ENCODE data around the gene KRTAP20-2. TPM values are rescaled to one million over a fixed set of nuclear protein-coding genes. Genes with fewer than 3 reads are reported as not detected.

Gene KRTAP20-2
- total RNA-seq (not detected), total RNA-seq (0 reads per million in 2 donors)

GRCh38 chr21:30634906-30635305 lies at the start of gene KRTAP20-2:
Gene KRTAP20-2, plus strand, starts transcription at chr21:30635206. Its CDS starts 58 bp downstream, at chr21:30635264.
- DNase-seq (no peak), ATAC-seq (no peak)
- no peaks in the 10 kb centered on the region for H3K36me3 Mint-ChIP-seq (ENCODE audit: low read depth)
- no peak within 1 kb of the TSS for H3K4me3 Mint-ChIP-seq
- H3K9me3 ChIP-seq (ENCODE audit: control insufficient read depth, low read length, poor library complexity, severe bottlenecking) = no peaks in the 10 kb centered on the region
- H3K4me1 Mint-ChIP-seq = no peaks in the 10 kb centered on the region
- no peak within 1 kb of the TSS for H3K27ac Mint-ChIP-seq
- H3K27me3 Mint-ChIP-seq = no peaks in the 10 kb centered on the region

GRCh38 chr21:30590297-30590696 lies 44.7 kb upstream of the KRTAP20-2 start, which contains the start of gene KRTAP22-2:
Gene KRTAP22-2, minus strand, starts transcription at chr21:30590397.
- DNase-seq = no peak
- ATAC-seq = no peak
- H3K27me3 Mint-ChIP-seq = no peaks in the 10 kb centered on the region
- no peak within 1 kb of the TSS for H3K27ac Mint-ChIP-seq
- no peak within 1 kb of the TSS for H3K4me3 Mint-ChIP-seq
- H3K4me1 Mint-ChIP-seq = no peaks in the 10 kb centered on the region
- H3K36me3 Mint-ChIP-seq (ENCODE audit: low read depth) = no peaks in the 10 kb centered on the region
- H3K9me3 ChIP-seq (ENCODE audit: control insufficient read depth, low read length, poor library complexity, severe bottlenecking) = no peaks in the 10 kb centered on the region

- H3K36me3 Mint-ChIP-seq (ENCODE audit: low read depth) = no peaks in the 10 kb centered on the region
- no peak within 1 kb of the TSS for H3K27ac Mint-ChIP-seq
- H3K4me1 Mint-ChIP-seq = no peaks in the 10 kb centered on the region
- DNase-seq = no peak
- no peaks in the 10 kb centered on the region for H3K9me3 ChIP-seq (ENCODE audit: control insufficient read depth, low read length, poor library complexity, severe bottlenecking)
- no peak for ATAC-seq
- H3K4me3 Mint-ChIP-seq = no peak within 1 kb of the TSS
- no peaks in the 10 kb centered on the region for H3K27me3 Mint-ChIP-seq
Measured at GRCh38 chr21:30592140-30592539, 42.9 kb upstream of the KRTAP20-2 start, which contains the start of gene KRTAP6-3. Gene KRTAP6-3, plus strand, starts transcription at chr21:30592440. Its CDS starts 6 bp downstream, at chr21:30592446.

GRCh38 chr21:30598802-30599201 lies 36.2 kb upstream of the KRTAP20-2 start, which contains the start of gene KRTAP6-2:
Gene KRTAP6-2, minus strand, starts transcription at chr21:30598902. Its CDS starts 28 bp downstream, at chr21:30598874.
- no peak within 1 kb of the TSS for H3K27ac Mint-ChIP-seq
- no peak within 1 kb of the TSS for H3K4me3 Mint-ChIP-seq
- ATAC-seq (no peak), DNase-seq (no peak)
- no peaks in the 10 kb centered on the region for H3K27me3 Mint-ChIP-seq
- no peaks in the 10 kb centered on the region for H3K36me3 Mint-ChIP-seq (ENCODE audit: low read depth)
- no peaks in the 10 kb centered on the region for H3K9me3 ChIP-seq (ENCODE audit: control insufficient read depth, low read length, poor library complexity, severe bottlenecking)
- no peaks in the 10 kb centered on the region for H3K4me1 Mint-ChIP-seq

GRCh38 chr21:30600787-30601186 lies 34.2 kb upstream of the KRTAP20-2 start, which contains the start of gene KRTAP22-1:
Gene KRTAP22-1, plus strand, starts transcription at chr21:30601087.
- Mint-ChIP-seq H3K27ac (no peak within 1 kb of the TSS), H3K36me3 (ENCODE audit: low read depth) (no peaks in the 10 kb centered on the region), H3K4me1 (no peaks in the 10 kb centered on the region), H3K27me3 (no peaks in the 10 kb centered on the region), H3K4me3 (no peak within 1 kb of the TSS)
- no peak for ATAC-seq
- no peak for DNase-seq
- H3K9me3 ChIP-seq (ENCODE audit: control insufficient read depth, low read length, poor library complexity, severe bottlenecking) = no peaks in the 10 kb centered on the region

GRCh38 chr21:30605968-30606367 lies 29.0 kb upstream of the KRTAP20-2 start:
- H3K27me3 Mint-ChIP-seq = no peaks in the 10 kb centered on the region

GRCh38 chr21:30612132-30612531 lies 22.9 kb upstream of the KRTAP20-2 start:
- H3K4me1 Mint-ChIP-seq = no peaks in the 10 kb centered on the region
- no peak for DNase-seq
- no peak for ATAC-seq
- H3K4me3 Mint-ChIP-seq = no peak overlapping the region
- no peaks in the 10 kb centered on the region for H3K9me3 ChIP-seq (ENCODE audit: control insufficient read depth, low read length, poor library complexity, severe bottlenecking)
- no peaks in the 10 kb centered on the region for H3K27me3 Mint-ChIP-seq
- no peak overlapping the region for H3K27ac Mint-ChIP-seq
- H3K36me3 Mint-ChIP-seq (ENCODE audit: low read depth) = no peaks in the 10 kb centered on the region

More at GRCh38 chr21:30605968-30606367, 29.0 kb upstream of the KRTAP20-2 start:
- no peaks in the 10 kb centered on the region for H3K9me3 ChIP-seq (ENCODE audit: control insufficient read depth, low read length, poor library complexity, severe bottlenecking)
- Mint-ChIP-seq H3K36me3 (ENCODE audit: low read depth) (no peaks in the 10 kb centered on the region), H3K4me3 (no peak overlapping the region), H3K4me1 (no peaks in the 10 kb centered on the region), H3K27ac (no peak overlapping the region)
- ATAC-seq (no peak), DNase-seq (no peak)

- ATAC-seq (no peak), DNase-seq (no peak)
- Mint-ChIP-seq H3K27me3 (no peaks in the 10 kb centered on the region), H3K27ac (no peak within 1 kb of the TSS), H3K4me3 (no peak within 1 kb of the TSS), H3K36me3 (ENCODE audit: low read depth) (no peaks in the 10 kb centered on the region), H3K4me1 (no peaks in the 10 kb centered on the region)
- H3K9me3 ChIP-seq (ENCODE audit: control insufficient read depth, low read length, poor library complexity, severe bottlenecking) = no peaks in the 10 kb centered on the region
Measured at GRCh38 chr21:30613836-30614235, 21.2 kb upstream of the KRTAP20-2 start, which contains the start of gene KRTAP6-1. Gene KRTAP6-1, minus strand, starts transcription at chr21:30613930. Its CDS starts 26 bp downstream, at chr21:30613904.

- no peaks in the 10 kb centered on the region for H3K36me3 Mint-ChIP-seq (ENCODE audit: low read depth)
- no peaks in the 10 kb centered on the region for H3K27me3 Mint-ChIP-seq
- no peak overlapping the region for H3K4me3 Mint-ChIP-seq
- no peak overlapping the region for H3K27ac Mint-ChIP-seq
- H3K9me3 ChIP-seq (ENCODE audit: control insufficient read depth, low read length, poor library complexity, severe bottlenecking) = no peaks in the 10 kb centered on the region
- ATAC-seq = no peak
- no peak for DNase-seq
- H3K4me1 Mint-ChIP-seq = no peaks in the 10 kb centered on the region
Measured at GRCh38 chr21:30615199-30615598, 19.8 kb upstream of the KRTAP20-2 start.

GRCh38 chr21:30616125-30616524 lies 18.9 kb upstream of the KRTAP20-2 start, which contains the start of gene KRTAP20-1:
Gene KRTAP20-1, plus strand, starts transcription at chr21:30616425. Its CDS starts 30 bp downstream, at chr21:30616455.
- DNase-seq (no peak), ATAC-seq (no peak)
- Mint-ChIP-seq H3K27ac (no peak within 1 kb of the TSS), H3K27me3 (no peaks in the 10 kb centered on the region), H3K36me3 (ENCODE audit: low read depth) (no peaks in the 10 kb centered on the region), H3K4me3 (no peak within 1 kb of the TSS), H3K4me1 (no peaks in the 10 kb centered on the region)
- no peaks in the 10 kb centered on the region for H3K9me3 ChIP-seq (ENCODE audit: control insufficient read depth, low read length, poor library complexity, severe bottlenecking)

GRCh38 chr21:30620080-30620479 lies 14.9 kb upstream of the KRTAP20-2 start:
- H3K36me3 Mint-ChIP-seq (ENCODE audit: low read depth) = no peaks in the 10 kb centered on the region
- DNase-seq (no peak), ATAC-seq (no peak)
- no peaks in the 10 kb centered on the region for H3K27me3 Mint-ChIP-seq
- no peaks in the 10 kb centered on the region for H3K4me1 Mint-ChIP-seq
- H3K4me3 Mint-ChIP-seq = no peak overlapping the region
- no peaks in the 10 kb centered on the region for H3K9me3 ChIP-seq (ENCODE audit: control insufficient read depth, low read length, poor library complexity, severe bottlenecking)
- no peak overlapping the region for H3K27ac Mint-ChIP-seq

- H3K27ac Mint-ChIP-seq = no peak within 1 kb of the TSS
Measured at GRCh38 chr21:30620522-30620921, 14.5 kb upstream of the KRTAP20-2 start, which contains the start of gene KRTAP20-4. Gene KRTAP20-4, plus strand, starts transcription at chr21:30620627.

GRCh38 chr21:30623362-30623761 lies 11.6 kb upstream of the KRTAP20-2 start:
- Mint-ChIP-seq H3K4me3 (no peak overlapping the region), H3K4me1 (no peaks in the 10 kb centered on the region), H3K27me3 (no peaks in the 10 kb centered on the region), H3K27ac (no peak overlapping the region), H3K36me3 (ENCODE audit: low read depth) (no peaks in the 10 kb centered on the region)
- H3K9me3 ChIP-seq (ENCODE audit: control insufficient read depth, low read length, poor library complexity, severe bottlenecking) = no peaks in the 10 kb centered on the region
- ATAC-seq (no peak), DNase-seq (no peak)

More at GRCh38 chr21:30620522-30620921, 14.5 kb upstream of the KRTAP20-2 start, which contains the start of gene KRTAP20-4:
- no peak for ATAC-seq
- Mint-ChIP-seq H3K36me3 (ENCODE audit: low read depth) (no peaks in the 10 kb centered on the region), H3K27me3 (no peaks in the 10 kb centered on the region), H3K4me1 (no peaks in the 10 kb centered on the region), H3K4me3 (no peak within 1 kb of the TSS)
- DNase-seq = no peak
- no peaks in the 10 kb centered on the region for H3K9me3 ChIP-seq (ENCODE audit: control insufficient read depth, low read length, poor library complexity, severe bottlenecking)

Measured in T-helper 17 cell (primary cell).